Activated CD4-positive, alpha-beta T cell treated with anti-CD3 and anti-CD28 coated beads, Interleukin-2, amount 50 U/mL, for 1 hour (primary cell): ENCODE results near the gene CDC14A.

Experiments
- DNase-seq: peaks from one replicate; pipeline ENCODE4 v3.0.0-alpha.2; 2020

The CDC14A gene

GRCh38 chr1:100499194-100499811, 147.0 kb downstream of the CDC14A start:
- no peak for DNase-seq

- DNase-seq = no peak
These were observed 149.9 kb downstream of the CDC14A start for GRCh38 chr1:100502052-100502792.

- DNase-seq = no peak
These were observed 153.9 kb downstream of the CDC14A start for GRCh38 chr1:100506217-100506616.

GRCh38 chr1:100510451-100510850, 158.1 kb downstream of the CDC14A start:
- no peak for DNase-seq

GRCh38 chr1:100511058-100511457, 158.8 kb downstream of the CDC14A start:
- no peak for DNase-seq

- no peak for DNase-seq
These were observed 159.5 kb downstream of the CDC14A start for GRCh38 chr1:100511773-100512172.

- DNase-seq = no peak
These were observed 160.6 kb downstream of the CDC14A start for GRCh38 chr1:100512803-100513352.

- no peak for DNase-seq
These were observed 164.6 kb downstream of the CDC14A start for GRCh38 chr1:100516857-100517256.

- no peak for DNase-seq
These were observed 165.2 kb downstream of the CDC14A start for GRCh38 chr1:100517515-100517914.

- DNase-seq = no peak
These were observed 165.7 kb downstream of the CDC14A start for GRCh38 chr1:100518023-100518422.

- DNase-seq = no peak
These were observed 170.8 kb downstream of the CDC14A start for GRCh38 chr1:100523038-100523652.

- no peak for DNase-seq
These were observed 172.0 kb downstream of the CDC14A start for GRCh38 chr1:100524355-100524754.

- DNase-seq = no peak
These were observed 174.6 kb downstream of the CDC14A start for GRCh38 chr1:100526894-100527293.

GRCh38 chr1:100528871-100529270, 176.6 kb downstream of the CDC14A start:
- no peak for DNase-seq

GRCh38 chr1:100530141-100530540, 177.8 kb downstream of the CDC14A start:
- no peak for DNase-seq

GRCh38 chr1:100530880-100531487, 178.7 kb downstream of the CDC14A start:
- no peak for DNase-seq

GRCh38 chr1:100532645-100533044, 180.3 kb downstream of the CDC14A start:
- DNase-seq = no peak

GRCh38 chr1:100535264-100535663, 183.0 kb downstream of the CDC14A start:
- no peak for DNase-seq

GRCh38 chr1:100536031-100536430, 183.7 kb downstream of the CDC14A start:
- no peak for DNase-seq

- peak; percentile 15 for DNase-seq
These were observed 186.9 kb downstream of the CDC14A start for GRCh38 chr1:100538913-100539835.

- no peak for DNase-seq
These were observed 187.7 kb downstream of the CDC14A start for GRCh38 chr1:100539836-100540536.

- DNase-seq = no peak
These were observed 190.0 kb downstream of the CDC14A start for GRCh38 chr1:100542285-100542684.
